ENCODE data around the gene MAGI2.
"Not testable (repeated sequence)": the region's sequence is repeated elsewhere in the genome, so short reads cannot be mapped to it uniquely, and the experiment has no call there.

The MAGI2 gene

GRCh38 chr7:78264105-78264504 lies 1189.4 kb downstream of the MAGI2 start:
- Histone ChIP-seq H3K27me3 (ENCODE audit: control insufficient read depth in 1 of 2, insufficient read depth in 2 of 2, low read length in 2 of 2) (no peaks in the 10 kb centered on the region), H3K27ac (ENCODE audit: low read length) (no peak overlapping the region), H3K9me3 (ENCODE audit: control insufficient read depth in 2 of 2, low read length in 2 of 2) (no peaks in the 10 kb centered on the region), H3K36me3 (ENCODE audit: control insufficient read depth in 2 of 2, insufficient read depth in 2 of 2, low read length in 2 of 2) (no peaks in the 10 kb centered on the region), H3K4me3 (ENCODE audit: low read length in 2 of 2) (no peak overlapping the region), H3K9ac (ENCODE audit: low read length in 2 of 2) (no peak overlapping the region), H3K4me1 (ENCODE audit: control insufficient read depth, insufficient read depth, low read length) (no peaks in the 10 kb centered on the region)

DNA sequence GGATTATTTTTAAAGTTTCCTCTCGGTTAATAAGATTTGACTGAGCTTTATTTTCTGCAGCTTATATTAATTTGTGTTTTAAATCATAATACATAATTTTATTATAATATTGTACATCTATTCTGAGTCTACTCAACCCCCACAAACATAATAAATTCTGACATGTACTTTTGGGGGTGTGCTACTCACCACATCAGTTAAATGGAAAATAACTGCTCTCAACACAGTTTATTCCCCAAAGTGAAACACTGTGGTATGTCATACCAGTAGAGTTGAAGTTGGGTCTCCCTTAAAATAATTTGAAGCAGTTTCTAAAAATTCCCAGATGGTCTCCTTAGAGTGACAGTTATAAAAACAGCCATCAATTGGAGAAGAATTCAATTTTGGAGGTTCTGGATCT lies 1191.7 kb downstream of the MAGI2 start:
- Histone ChIP-seq H3K36me3 (ENCODE audit: control insufficient read depth in 2 of 2, insufficient read depth in 2 of 2, low read length in 2 of 2) (no peaks in the 10 kb centered on the region), H3K27ac (ENCODE audit: low read length) (no peak overlapping the region), H3K9ac (ENCODE audit: low read length in 2 of 2) (no peak overlapping the region), H3K4me1 (ENCODE audit: control insufficient read depth, insufficient read depth, low read length) (no peaks in the 10 kb centered on the region), H3K27me3 (ENCODE audit: control insufficient read depth in 1 of 2, insufficient read depth in 2 of 2, low read length in 2 of 2) (no peaks in the 10 kb centered on the region), H3K9me3 (ENCODE audit: control insufficient read depth in 2 of 2, low read length in 2 of 2) (no peaks in the 10 kb centered on the region), H3K4me3 (ENCODE audit: low read length in 2 of 2) (no peak overlapping the region)

DNA sequence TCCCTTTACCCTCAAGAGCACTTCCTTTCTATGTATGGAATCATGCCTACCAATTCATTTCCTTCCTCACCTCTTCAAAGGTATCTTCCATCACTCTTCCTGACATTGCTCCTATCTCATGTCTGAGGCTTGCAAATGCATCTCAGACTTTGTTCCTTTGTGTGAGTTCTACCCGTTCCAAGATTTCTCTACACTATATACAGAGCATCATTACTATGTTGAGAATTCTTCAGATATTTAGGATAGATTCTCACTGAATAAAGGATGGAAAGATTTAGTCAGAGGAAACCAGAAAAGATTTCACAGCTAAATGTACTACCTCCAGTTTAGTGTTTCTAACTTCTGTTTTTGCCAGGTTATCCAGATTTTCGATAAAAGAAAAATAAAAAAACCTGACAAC lies 1192.2 kb downstream of the MAGI2 start:
- H3K4me1 ChIP-seq (ENCODE audit: control insufficient read depth, insufficient read depth, low read length): no peaks in the 10 kb centered on the region
- H3K36me3 ChIP-seq (ENCODE audit: control insufficient read depth in 2 of 2, insufficient read depth in 2 of 2, low read length in 2 of 2): no peaks in the 10 kb centered on the region
- H3K9me3 ChIP-seq (ENCODE audit: control insufficient read depth in 2 of 2, low read length in 2 of 2): no peaks in the 10 kb centered on the region
- no peaks in the 10 kb centered on the region for H3K27me3 ChIP-seq (ENCODE audit: control insufficient read depth in 1 of 2, insufficient read depth in 2 of 2, low read length in 2 of 2)
- H3K9ac ChIP-seq (ENCODE audit: low read length in 2 of 2): no peak overlapping the region
- no peak overlapping the region for H3K27ac ChIP-seq (ENCODE audit: low read length)
- H3K4me3 ChIP-seq (ENCODE audit: low read length in 2 of 2): no peak overlapping the region

DNA sequence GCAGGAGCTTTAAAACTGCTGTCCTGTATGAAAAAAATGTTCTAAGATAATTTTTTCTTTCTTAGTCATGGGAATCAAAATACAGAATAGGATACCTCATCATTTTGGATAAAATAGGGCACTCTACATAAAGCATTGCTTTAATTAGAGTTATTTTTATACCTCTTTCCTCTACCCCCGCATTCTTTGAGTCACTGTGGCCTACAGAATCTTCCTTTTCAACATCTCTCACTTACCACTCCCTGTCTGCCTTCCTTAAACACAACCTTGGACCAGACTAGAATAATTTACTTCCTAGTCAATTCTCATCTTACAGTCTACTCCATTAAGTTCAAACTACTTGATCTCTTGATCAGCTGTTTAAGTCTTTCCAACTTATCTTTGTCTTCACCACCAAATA lies 1192.6 kb downstream of the MAGI2 start:
- Histone ChIP-seq H3K27me3 (ENCODE audit: control insufficient read depth in 1 of 2, insufficient read depth in 2 of 2, low read length in 2 of 2) (no peaks in the 10 kb centered on the region), H3K4me3 (ENCODE audit: low read length in 2 of 2) (no peak overlapping the region), H3K36me3 (ENCODE audit: control insufficient read depth in 2 of 2, insufficient read depth in 2 of 2, low read length in 2 of 2) (peaks cover 0 to 4% of the 10 kb centered on the region in 2 donors), H3K27ac (ENCODE audit: low read length) (no peak overlapping the region), H3K9me3 (ENCODE audit: control insufficient read depth in 2 of 2, low read length in 2 of 2) (no peaks in the 10 kb centered on the region), H3K9ac (ENCODE audit: low read length in 2 of 2) (no peak overlapping the region), H3K4me1 (ENCODE audit: control insufficient read depth, insufficient read depth, low read length) (no peaks in the 10 kb centered on the region)

- Histone ChIP-seq H3K36me3 (ENCODE audit: control insufficient read depth in 2 of 2, insufficient read depth in 2 of 2, low read length in 2 of 2) (peaks cover 0 to 4% of the 10 kb centered on the region in 2 donors), H3K9me3 (ENCODE audit: control insufficient read depth in 2 of 2, low read length in 2 of 2) (no peaks in the 10 kb centered on the region), H3K4me1 (ENCODE audit: control insufficient read depth, insufficient read depth, low read length) (no peaks in the 10 kb centered on the region), H3K4me3 (ENCODE audit: low read length in 2 of 2) (no peak overlapping the region), H3K27ac (ENCODE audit: low read length) (no peak overlapping the region), H3K27me3 (ENCODE audit: control insufficient read depth in 1 of 2, insufficient read depth in 2 of 2, low read length in 2 of 2) (no peaks in the 10 kb centered on the region), H3K9ac (ENCODE audit: low read length in 2 of 2) (no peak overlapping the region)
Observed at GRCh38 chr7:78254726-78255055, 1198.8 kb downstream of the MAGI2 start.

- peaks cover 0 to 4% of the 10 kb centered on the region in 2 donors for H3K36me3 ChIP-seq (ENCODE audit: control insufficient read depth in 2 of 2, insufficient read depth in 2 of 2, low read length in 2 of 2)
- H3K9me3 ChIP-seq (ENCODE audit: control insufficient read depth in 2 of 2, low read length in 2 of 2): peaks cover 0 to 4% of the 10 kb centered on the region in 2 donors
- no peaks in the 10 kb centered on the region for H3K4me1 ChIP-seq (ENCODE audit: control insufficient read depth, insufficient read depth, low read length)
- H3K9ac ChIP-seq (ENCODE audit: low read length in 2 of 2): no peak overlapping the region
- no peak overlapping the region for H3K4me3 ChIP-seq (ENCODE audit: low read length in 2 of 2)
- no peak overlapping the region for H3K27ac ChIP-seq (ENCODE audit: low read length)
- no peaks in the 10 kb centered on the region for H3K27me3 ChIP-seq (ENCODE audit: control insufficient read depth in 1 of 2, insufficient read depth in 2 of 2, low read length in 2 of 2)
Observed at GRCh38 chr7:78253850-78254725, 1199.4 kb downstream of the MAGI2 start.

DNA sequence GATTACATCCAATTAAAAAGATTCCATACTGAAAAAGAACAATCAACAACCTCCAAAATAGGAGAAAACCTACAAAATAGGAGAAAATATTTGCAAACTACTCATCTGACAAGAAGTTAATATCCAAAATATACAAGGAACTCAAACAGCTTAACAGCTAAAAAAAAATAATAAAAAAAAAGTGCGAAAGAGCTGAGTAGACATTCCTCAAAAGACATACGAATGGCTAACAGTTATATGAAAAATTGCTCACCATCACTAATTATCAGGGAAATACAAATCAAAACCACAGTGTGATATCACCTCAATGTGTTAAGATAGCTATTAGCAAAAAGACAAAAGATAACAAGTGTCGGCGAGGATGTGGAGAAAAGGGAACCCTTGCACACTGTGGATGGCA lies 1204.6 kb downstream of the MAGI2 start:
- Histone ChIP-seq H3K27me3 (ENCODE audit: control insufficient read depth in 1 of 2, insufficient read depth in 2 of 2, low read length in 2 of 2) (no peaks in the 10 kb centered on the region), H3K9me3 (ENCODE audit: control insufficient read depth in 2 of 2, low read length in 2 of 2) (peaks cover 5% of the 10 kb centered on the region in 2 donors), H3K27ac (ENCODE audit: low read length) (no peak overlapping the region), H3K4me1 (ENCODE audit: control insufficient read depth, insufficient read depth, low read length) (no peaks in the 10 kb centered on the region), H3K4me3 (ENCODE audit: low read length in 2 of 2) (no peak overlapping the region), H3K9ac (ENCODE audit: low read length in 2 of 2) (no peak overlapping the region), H3K36me3 (ENCODE audit: control insufficient read depth in 2 of 2, insufficient read depth in 2 of 2, low read length in 2 of 2) (no peaks in the 10 kb centered on the region)

GRCh38 chr7:78247910-78248689 lies 1205.4 kb downstream of the MAGI2 start:
- Histone ChIP-seq H3K27me3 (ENCODE audit: control insufficient read depth in 1 of 2, insufficient read depth in 2 of 2, low read length in 2 of 2) (no peaks in the 10 kb centered on the region), H3K4me1 (ENCODE audit: control insufficient read depth, insufficient read depth, low read length) (no peaks in the 10 kb centered on the region), H3K36me3 (ENCODE audit: control insufficient read depth in 2 of 2, insufficient read depth in 2 of 2, low read length in 2 of 2) (no peaks in the 10 kb centered on the region), H3K9ac (ENCODE audit: low read length in 2 of 2) (no peak overlapping the region), H3K27ac (ENCODE audit: low read length) (no peak overlapping the region), H3K9me3 (ENCODE audit: control insufficient read depth in 2 of 2, low read length in 2 of 2) (peaks cover 5% of the 10 kb centered on the region in 2 donors), H3K4me3 (ENCODE audit: low read length in 2 of 2) (no peak overlapping the region)

DNA sequence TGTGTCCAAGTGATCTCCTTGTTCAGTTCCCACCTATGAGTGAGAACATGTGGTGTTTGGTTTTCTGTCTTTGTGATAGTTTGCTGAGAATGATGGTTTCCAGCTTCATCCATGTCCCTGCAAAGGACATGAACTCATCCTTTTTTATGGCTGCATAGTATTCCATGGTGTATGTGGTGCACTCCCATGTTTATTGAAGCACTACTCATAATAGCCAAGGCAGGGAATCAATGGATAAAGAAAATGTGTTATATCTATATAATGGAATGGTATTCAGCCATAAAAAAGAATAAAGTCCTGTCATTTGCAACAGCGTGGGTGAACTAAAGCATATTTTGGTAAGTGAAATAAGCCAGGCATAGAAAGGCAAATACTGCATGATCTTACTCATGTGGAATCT lies 1213.3 kb downstream of the MAGI2 start:
- H3K4me3 ChIP-seq (ENCODE audit: low read length in 2 of 2); H3K27ac ChIP-seq (ENCODE audit: low read length); H3K27me3 ChIP-seq (ENCODE audit: control insufficient read depth in 1 of 2, insufficient read depth in 2 of 2, low read length in 2 of 2): not testable (repeated sequence)

GRCh38 chr7:78234634-78235033 lies 1218.8 kb downstream of the MAGI2 start:
- Histone ChIP-seq H3K27ac (ENCODE audit: low read length) (no peak overlapping the region), H3K36me3 (ENCODE audit: control insufficient read depth in 2 of 2, insufficient read depth in 2 of 2, low read length in 2 of 2) (no peaks in the 10 kb centered on the region), H3K4me3 (ENCODE audit: low read length in 2 of 2) (no peak overlapping the region), H3K27me3 (ENCODE audit: control insufficient read depth in 1 of 2, insufficient read depth in 2 of 2, low read length in 2 of 2) (no peaks in the 10 kb centered on the region), H3K9ac (ENCODE audit: low read length in 2 of 2) (no peak overlapping the region), H3K4me1 (ENCODE audit: control insufficient read depth, insufficient read depth, low read length) (no peaks in the 10 kb centered on the region), H3K9me3 (ENCODE audit: control insufficient read depth in 2 of 2, low read length in 2 of 2) (no peaks in the 10 kb centered on the region)

More for the DNA sequence above, 1213.3 kb downstream of the MAGI2 start:
- not testable (repeated sequence) for H3K9ac ChIP-seq (ENCODE audit: low read length in 2 of 2); H3K9me3 ChIP-seq (ENCODE audit: control insufficient read depth in 2 of 2, low read length in 2 of 2); H3K4me1 ChIP-seq (ENCODE audit: control insufficient read depth, insufficient read depth, low read length); H3K36me3 ChIP-seq (ENCODE audit: control insufficient read depth in 2 of 2, insufficient read depth in 2 of 2, low read length in 2 of 2)

DNA sequence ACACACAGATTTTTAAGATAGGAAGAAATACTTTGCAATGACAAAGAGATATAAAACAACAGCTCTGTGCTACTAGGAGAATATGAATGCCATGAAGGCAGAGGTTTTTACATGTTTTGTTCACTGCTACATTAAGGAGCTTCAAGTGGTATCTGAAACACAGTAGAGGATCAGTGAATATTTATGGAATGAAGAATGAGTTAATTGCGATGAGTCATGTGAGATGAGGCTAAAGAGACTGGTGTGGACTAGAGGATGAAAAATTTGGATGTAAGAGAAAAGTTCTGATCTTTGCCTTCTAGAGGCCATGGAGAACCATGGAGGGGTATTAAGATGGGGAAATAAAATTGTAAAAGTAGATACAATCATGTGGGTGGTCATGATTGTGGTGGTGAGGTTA lies 1220.7 kb downstream of the MAGI2 start:
- H3K9me3 ChIP-seq (ENCODE audit: control insufficient read depth in 2 of 2, low read length in 2 of 2): no peaks in the 10 kb centered on the region
- no peaks in the 10 kb centered on the region for H3K4me1 ChIP-seq (ENCODE audit: control insufficient read depth, insufficient read depth, low read length)
- H3K9ac ChIP-seq (ENCODE audit: low read length in 2 of 2): no peak overlapping the region
- no peak overlapping the region for H3K4me3 ChIP-seq (ENCODE audit: low read length in 2 of 2)
- no peaks in the 10 kb centered on the region for H3K36me3 ChIP-seq (ENCODE audit: control insufficient read depth in 2 of 2, insufficient read depth in 2 of 2, low read length in 2 of 2)
- no peak overlapping the region for H3K27ac ChIP-seq (ENCODE audit: low read length)
- H3K27me3 ChIP-seq (ENCODE audit: control insufficient read depth in 1 of 2, insufficient read depth in 2 of 2, low read length in 2 of 2): no peaks in the 10 kb centered on the region
